ENCODE measurements around the gene PIK3R1. TPM values are rescaled to one million over a fixed set of nuclear protein-coding genes. Genes with fewer than 3 reads are reported as not detected.

PIK3R1 gene
- total RNA-seq, 1 experiment from 2014 or later: 11.3 TPM

DNA sequence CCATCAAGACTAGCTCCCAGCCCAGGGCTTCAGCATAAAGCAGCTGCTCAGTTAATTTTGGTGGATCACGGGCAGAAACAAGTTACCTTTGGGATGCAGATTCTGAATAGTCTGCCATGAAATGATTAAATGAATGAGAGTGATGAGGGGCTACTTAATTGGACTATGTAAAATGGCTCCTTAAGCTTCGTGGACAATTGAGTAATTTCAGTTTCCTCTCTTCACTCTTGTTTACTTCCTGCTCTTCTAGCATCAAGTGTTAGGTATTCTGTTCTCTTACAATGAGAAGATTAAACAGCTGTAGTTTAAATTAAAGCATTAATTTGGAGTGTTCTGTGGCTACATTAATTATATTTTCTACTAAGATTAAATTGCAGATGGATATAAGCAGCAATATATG lies 28.1 kb downstream of the PIK3R1 start:
- Histone ChIP-seq H3K23me2 (ENCODE audit: insufficient read length, low read depth, low read length, poor library complexity, severe bottlenecking) (no peaks in the 10 kb centered on the region), H3K9me3 (ENCODE audit: control insufficient read depth, low read depth, low read length) (no peaks in the 10 kb centered on the region), H4K5ac (ENCODE audit: insufficient read length, low read depth, low read length) (no peak overlapping the region), H3K14ac (ENCODE audit: insufficient read depth, low read length) (no peak overlapping the region), H3K23ac (ENCODE audit: insufficient read length, low read depth, low read length) (no peak overlapping the region), H3K4ac (ENCODE audit: low read depth, low read length) (no peak overlapping the region), H3K18ac (ENCODE audit: insufficient read length, low read depth, low read length) (no peak overlapping the region), H3K79me1 (ENCODE audit: insufficient read depth, low read depth, low read length, poor library complexity, severe bottlenecking) (no peaks in the 10 kb centered on the region), H2AK5ac (ENCODE audit: insufficient read length, low read length) (no peak overlapping the region), H2BK120ac (ENCODE audit: low read depth, low read length, poor library complexity, severe bottlenecking) (no peak overlapping the region), H4K8ac (replicated peaks; ENCODE audit: insufficient read length, low read depth, low read length) (no peak overlapping the region), H2BK12ac (ENCODE audit: insufficient read length, low read depth, low read length) (no peak overlapping the region), H3K27me3 (ENCODE audit: insufficient read depth, low read length) (no peaks in the 10 kb centered on the region), H3K9ac (ENCODE audit: extremely low read depth, insufficient read length, low read length) (no peak overlapping the region), H3K79me2 (ENCODE audit: insufficient read depth, low read length) (no peaks in the 10 kb centered on the region), H2BK15ac (ENCODE audit: low read depth, low read length) (no peak overlapping the region), H3K27ac (ENCODE audit: insufficient read length, low read depth, low read length) (no peak overlapping the region), H4K20me1 (ENCODE audit: control insufficient read depth, insufficient read depth, insufficient read length) (no peaks in the 10 kb centered on the region), H3K56ac (ENCODE audit: insufficient read length, low read depth, low read length) (no peak overlapping the region), H3T11ph (ENCODE audit: low read length) (no peak overlapping the region), H2AFZ (ENCODE audit: low read length) (no peak overlapping the region), H2BK20ac (ENCODE audit: low read depth, low read length, poor library complexity, severe bottlenecking) (no peak overlapping the region), H2BK5ac (ENCODE audit: insufficient read length, low read length) (no peak overlapping the region), H3K4me2 (ENCODE audit: insufficient read depth, insufficient read length, low read length) (no peak overlapping the region), H4K91ac (ENCODE audit: insufficient read length, low read depth, low read length) (no peak overlapping the region), H3K4me1 (ENCODE audit: insufficient read depth, low read length) (no peaks in the 10 kb centered on the region)
- H3K4me3 Mint-ChIP-seq: no peak overlapping the region
- no peak for DNase-seq
- 0 out of 7 replicates have a peak overlapping the region, but pooled peaks of 1 of the 3 experiments have one; percentile 6 for H3K27ac Mint-ChIP-seq
- no peaks in the 10 kb centered on the region for H3K27me3 Mint-ChIP-seq (ENCODE audit: low read depth)
- no peaks in the 10 kb centered on the region for H3K9me3 Mint-ChIP-seq
- no peak for TF ChIP-seq CTCF (conservative IDR thresholded peaks at IDR 0.05)
- H3K36me3 Mint-ChIP-seq (ENCODE audit: insufficient read depth in 1 of 3, low read depth in 3 of 3): no peaks in the 10 kb centered on the region
- WGBS (ENCODE audit: extremely low coverage, insufficient read length, low lambda C conversion rate): no CpG with 5 or more reads among the region's 2 CpGs
- peaks cover 7 to 9% of the 10 kb centered on the region in 2 experiments for H3K4me1 Mint-ChIP-seq

All from H9 (cell line).